Astrocyte (in vitro differentiated cells and primary cell): ENCODE measurements around the gene VPS13C. TPM values are rescaled to one million over a fixed set of nuclear protein-coding genes. Genes with fewer than 3 reads are reported as not detected.

ENCODE experiments used
- DNase-seq: peaks from one replicate; pipeline ENCODE4 v3.0.0-alpha.2; 2010; ENCODE audit warnings: low read depth
- FAIRE-seq: peaks from 2 replicates; lab custom pipeline; 2011; peaks lifted over from hg19 to GRCh38; lab: Jason Lieb, UNC
- H2AFZ ChIP-seq: 2 replicates; pipeline ENCODE4 v1.6.0; 2012; ENCODE audit warnings: low read depth, low read length, inconsistent platforms
- H3K27ac ChIP-seq: 2 replicates; pipeline ENCODE4 v1.5.1; 2011; ENCODE audit warnings: low read depth, low read length, inconsistent platforms
- H3K27me3 ChIP-seq: 2 replicates; pipeline ENCODE4 v1.6.0; 2011; ENCODE audit warnings: low read length, inconsistent platforms; ENCODE audit not compliant: insufficient read depth
- H3K36me3 ChIP-seq: 2 replicates; pipeline ENCODE4 v1.5.1; 2011; ENCODE audit warnings: low read length, inconsistent platforms; ENCODE audit not compliant: insufficient read depth
- H3K4me1 ChIP-seq: 2 replicates; pipeline ENCODE4 v1.5.1; 2011; ENCODE audit warnings: low read length, inconsistent platforms; ENCODE audit not compliant: insufficient read depth
- H3K4me2 ChIP-seq: 2 replicates; pipeline ENCODE4 v1.6.0; 2012; ENCODE audit warnings: low read length, inconsistent platforms
- H3K4me3 ChIP-seq: 2 replicates; pipeline ENCODE4 v1.5.1; 2011; ENCODE audit warnings: low read depth, mild to moderate bottlenecking, low read length, inconsistent platforms; ENCODE audit not compliant: insufficient read depth
- H3K79me2 ChIP-seq: 2 replicates; pipeline ENCODE4 v1.6.0; 2012; ENCODE audit warnings: mild to moderate bottlenecking, low read length, inconsistent platforms; ENCODE audit not compliant: insufficient read depth
- H3K9ac ChIP-seq: 2 replicates; pipeline ENCODE4 v1.6.0; 2012; ENCODE audit warnings: mild to moderate bottlenecking, low read length, inconsistent platforms
- H3K9me3 ChIP-seq: 2 replicates; pipeline ENCODE4 v1.5.1; 2012; ENCODE audit warnings: low read depth, mild to moderate bottlenecking, low read length, inconsistent platforms; ENCODE audit not compliant: insufficient read depth
- H4K20me1 ChIP-seq: 2 replicates; pipeline ENCODE4 v1.6.0; 2012; ENCODE audit warnings: low read length, inconsistent platforms; ENCODE audit not compliant: insufficient read depth
- H3K27ac Mint-ChIP-seq: one replicate; pipeline ENCODE4 v1.8.0; 2021; ENCODE audit warnings: mild to moderate bottlenecking, mixed read lengths; ENCODE audit not compliant: unreplicated experiment
- H3K27me3 Mint-ChIP-seq: one replicate; pipeline ENCODE4 v1.8.0; 2021; ENCODE audit warnings: low read depth, mixed read lengths; ENCODE audit not compliant: unreplicated experiment
- H3K36me3 Mint-ChIP-seq: one replicate; pipeline ENCODE4 v1.8.0; 2021; ENCODE audit warnings: low read depth, mixed read lengths; ENCODE audit not compliant: unreplicated experiment
- H3K4me1 Mint-ChIP-seq: one replicate; pipeline ENCODE4 v1.8.0; 2021; ENCODE audit warnings: low read depth, mixed read lengths; ENCODE audit not compliant: unreplicated experiment
- H3K4me3 Mint-ChIP-seq: one replicate; pipeline ENCODE4 v1.8.0; 2021; ENCODE audit warnings: mild to moderate bottlenecking, moderate library complexity, mixed read lengths; ENCODE audit not compliant: unreplicated experiment
- H3K9me3 Mint-ChIP-seq: one replicate; pipeline ENCODE4 v1.8.0; 2021; ENCODE audit warnings: mild to moderate bottlenecking, mixed read lengths; ENCODE audit not compliant: unreplicated experiment
- CTCF ChIP-seq: IDR thresholded peaks from 2 replicates; pipeline ENCODE4 v1.5.1; 2011; ENCODE audit warnings: low read depth, mild to moderate bottlenecking, inconsistent platforms, low read length, moderate library complexity; ENCODE audit not compliant: insufficient read depth
- EZH2 ChIP-seq: IDR thresholded peaks from 2 replicates; pipeline ENCODE4 v1.6.1; 2012; ENCODE audit warnings: mild to moderate bottlenecking, low read length, inconsistent platforms; ENCODE audit not compliant: insufficient read depth
- total RNA-seq: library from RNA; stranded (reverse); gene quantifications from 2 replicates; pipeline ENCODE4 v1.2.1, GENCODE V29; 2021

VPS13C gene
- total RNA-seq, 1 donor from 2014 or later, result 35.4 TPM

- no peak overlapping the region for H2AFZ ChIP-seq
- no peaks in the 10 kb centered on the region for H3K79me2 ChIP-seq
- H3K36me3 ChIP-seq, result no peaks in the 10 kb centered on the region
- no peaks in the 10 kb centered on the region for H3K27me3 Mint-ChIP-seq
- no peaks in the 10 kb centered on the region for H3K36me3 Mint-ChIP-seq
- no peak overlapping the region for H3K4me2 ChIP-seq
- H3K9ac ChIP-seq, result no peak overlapping the region
- TF ChIP-seq CTCF, result no peak
- TF ChIP-seq EZH2, result no peak
- FAIRE-seq (no peak), DNase-seq (no peak)
- H3K4me3 Mint-ChIP-seq, result no peak overlapping the region
- H3K9me3 Mint-ChIP-seq, result peaks cover 8% of the 10 kb centered on the region
- no peaks in the 10 kb centered on the region for H3K27me3 ChIP-seq
- no peaks in the 10 kb centered on the region for H4K20me1 ChIP-seq
- H3K4me1 ChIP-seq, result no peaks in the 10 kb centered on the region
- peaks cover 7% of the 10 kb centered on the region for H3K4me1 Mint-ChIP-seq
- no peak overlapping the region for H3K27ac Mint-ChIP-seq
- H3K9me3 ChIP-seq, result no peaks in the 10 kb centered on the region
- H3K27ac ChIP-seq, result no peak overlapping the region
- H3K4me3 ChIP-seq, result no peak overlapping the region
These were observed 23.2 kb upstream of the VPS13C start for GRCh38 chr15:62083194-62084154.

GRCh38 chr15:62079594-62079993 is 19.3 kb upstream of the VPS13C start:
- Histone ChIP-seq H4K20me1 (no peaks in the 10 kb centered on the region), H3K27ac (no peak overlapping the region), H3K9me3 (no peaks in the 10 kb centered on the region), H2AFZ (no peak overlapping the region), H3K9ac (no peak overlapping the region), H3K27me3 (no peaks in the 10 kb centered on the region), H3K79me2 (no peaks in the 10 kb centered on the region), H3K4me2 (no peak overlapping the region), H3K4me3 (no peak overlapping the region), H3K36me3 (no peaks in the 10 kb centered on the region), H3K4me1 (no peaks in the 10 kb centered on the region)
- TF ChIP-seq CTCF (no peak), EZH2 (no peak)
- FAIRE-seq, result no peak
- no peaks in the 10 kb centered on the region for H3K27me3 Mint-ChIP-seq
- peaks cover 7% of the 10 kb centered on the region for H3K9me3 Mint-ChIP-seq
- no peak overlapping the region for H3K27ac Mint-ChIP-seq
- H3K4me3 Mint-ChIP-seq, result no peak overlapping the region
- no peaks in the 10 kb centered on the region for H3K4me1 Mint-ChIP-seq
- DNase-seq, result no peak
- no peaks in the 10 kb centered on the region for H3K36me3 Mint-ChIP-seq
